Caco-2 (cell line): ENCODE data around the gene TTC27. TPM values are rescaled to one million over a fixed set of nuclear protein-coding genes. Genes with fewer than 3 reads are reported as not detected.

Source experiments
- BruUV-seq: library from RNA; stranded (reverse); fragments of 400-500 nt; replicated peaks from 2 replicates; lab custom pipeline; 2021; lab: Mats Ljungman, UMichigan
- CTCF ChIA-PET: fragments of 300-600 bp; sonication (Branson Sonifier 250); formaldehyde crosslinking; loops from one replicate; lab custom pipeline; 2022; ENCODE audit warnings: antibody characterized with exemption; lab: Charles Lee
- POLR2A ChIA-PET: fragments of 300-600 bp; sonication (Branson Sonifier 250); formaldehyde crosslinking; loops from one replicate; lab custom pipeline; 2022; ENCODE audit warnings: antibody characterized with exemption; lab: Charles Lee
- DNase-seq, 2 experiments: peaks; one replicate each; pipeline versions ENCODE4 v3.0.0 to v3.0.0-alpha.2; 2020 to 2022
- H3K27me3 ChIP-seq: replicated peaks from 2 replicates; pipeline ENCODE4 v1.6.0; 2011; ENCODE audit warnings: low read length; ENCODE audit not compliant: control insufficient read depth, insufficient read depth
- H3K36me3 ChIP-seq: 2 replicates; pipeline ENCODE4 v1.5.1; 2011; ENCODE audit warnings: low read length; ENCODE audit not compliant: control insufficient read depth, insufficient read depth
- H3K4me1 ChIP-seq: fragments of 250-450 bp; sonication (Bioruptor Pico); 2 replicates; pipeline ENCODE4 v1.5.1; 2020; ENCODE audit warnings: mild to moderate bottlenecking
- H3K4me3 ChIP-seq: 2 replicates; pipeline ENCODE4 v1.5.1; 2011; ENCODE audit warnings: low read depth, mild to moderate bottlenecking, control low read depth, low read length
- H3K9me3 ChIP-seq: fragments of 250-450 bp; sonication (Bioruptor Pico); 2 replicates; pipeline ENCODE4 v1.5.1; 2020; ENCODE audit warnings: mild to moderate bottlenecking, moderate library complexity
- H3K27ac Mint-ChIP-seq: one replicate; pipeline ENCODE4 v1.8.0; 2022; ENCODE audit warnings: mixed read lengths; ENCODE audit not compliant: unreplicated experiment
- H3K27me3 Mint-ChIP-seq: one replicate; pipeline ENCODE4 v1.8.0; 2022; ENCODE audit warnings: mixed read lengths; ENCODE audit not compliant: insufficient read depth, unreplicated experiment
- H3K36me3 Mint-ChIP-seq: one replicate; pipeline ENCODE4 v1.8.0; 2022; ENCODE audit warnings: mild to moderate bottlenecking, mixed read lengths; ENCODE audit not compliant: insufficient read depth, unreplicated experiment
- H3K4me1 Mint-ChIP-seq: one replicate; pipeline ENCODE4 v1.8.0; 2022; ENCODE audit warnings: low read depth, mixed read lengths; ENCODE audit not compliant: unreplicated experiment
- H3K4me3 Mint-ChIP-seq: one replicate; pipeline ENCODE4 v1.8.0; 2022; ENCODE audit warnings: mild to moderate bottlenecking, moderate library complexity, mixed read lengths; ENCODE audit not compliant: unreplicated experiment
- H3K9me3 Mint-ChIP-seq: one replicate; pipeline ENCODE4 v1.8.0; 2022; ENCODE audit warnings: mixed read lengths; ENCODE audit not compliant: unreplicated experiment
- intact Hi-C: fragments of 100-400 bp; cut with micrococcal nuclease; formaldehyde crosslinking; loops from one replicate; pipeline ENCODE4 v1.10.0; 2022; ENCODE audit not compliant: unreplicated experiment
- total RNA-seq: library from RNA; stranded (reverse); gene quantifications from 2 replicates; pipeline ENCODE4 v1.2.3, GENCODE V29; 2022
- TF ChIP-seq, protein P1 (sequence below), 2 experiments: fragments of 200-600 bp in 1 of 2; IDR thresholded peaks; 1 replicate in 1 of 2; 2 replicates in 1 of 2; pipeline versions ENCODE4 v1.5.1 to v1.8.0; 2011 to 2022; ENCODE audit warnings: antibody characterized with exemption in 1 of 2, control low read depth in 1 of 2, inconsistent platforms in 1 of 2, low read depth in 1 of 2, low read length in 1 of 2, mild to moderate bottlenecking in 1 of 2, moderate library complexity in 1 of 2; ENCODE audit not compliant: insufficient read depth in 1 of 2, severe bottlenecking in 1 of 2, unreplicated experiment in 1 of 2

Gene TTC27
- total RNA-seq, 1 experiment from 2014 or later = 20.6 TPM

DNA sequence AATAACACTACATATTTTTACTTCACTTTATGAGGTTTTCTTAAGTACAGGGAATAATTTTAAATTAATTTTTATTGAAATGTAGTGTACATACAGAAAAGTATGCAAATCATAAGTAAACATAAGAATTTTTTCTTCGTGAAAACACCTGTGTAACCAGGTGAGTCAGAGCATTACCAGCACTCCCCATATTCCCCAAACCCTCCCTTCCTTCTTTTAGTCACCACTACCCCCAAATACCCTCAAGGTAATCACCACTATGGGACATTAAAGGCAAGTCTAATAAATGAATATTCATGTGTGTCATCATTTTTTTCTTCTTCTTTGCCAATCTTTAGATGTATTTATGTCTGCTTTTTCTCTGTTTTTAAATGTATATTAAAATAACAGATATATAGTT is 179.0 kb downstream of the TTC27 start:
- Mint-ChIP-seq H3K9me3 (peaks cover 14% of the 10 kb centered on the region), H3K27ac (no peak overlapping the region), H3K36me3 (peaks cover 10% of the 10 kb centered on the region), H3K27me3 (no peaks in the 10 kb centered on the region), H3K4me3 (no peak overlapping the region), H3K4me1 (peaks cover 50% of the 10 kb centered on the region)
- peaks cover 5% of the 10 kb centered on the region; the same call in 1 of the 2 replicates for H3K9me3 ChIP-seq
- ChIA-PET CTCF (no interaction called here), POLR2A (no interaction called here)
- intact Hi-C loops = loop anchor here (5.0 to 10.0 kb wide), 2 partner anchors 208 to 670 kb away; partner anchors contain the start of gene RASGRP3
- no peaks in the 10 kb centered on the region; the same call in 1 of the 2 replicates for H3K36me3 ChIP-seq
- H3K27me3 ChIP-seq = no peaks in the 10 kb centered on the region
- no TSS peak for BruUV-seq
- H3K4me3 ChIP-seq = no peak overlapping the region
- DNase-seq = no peak
- H3K4me1 ChIP-seq = peaks cover 47% of the 10 kb centered on the region
- TF ChIP-seq, protein P1, sequence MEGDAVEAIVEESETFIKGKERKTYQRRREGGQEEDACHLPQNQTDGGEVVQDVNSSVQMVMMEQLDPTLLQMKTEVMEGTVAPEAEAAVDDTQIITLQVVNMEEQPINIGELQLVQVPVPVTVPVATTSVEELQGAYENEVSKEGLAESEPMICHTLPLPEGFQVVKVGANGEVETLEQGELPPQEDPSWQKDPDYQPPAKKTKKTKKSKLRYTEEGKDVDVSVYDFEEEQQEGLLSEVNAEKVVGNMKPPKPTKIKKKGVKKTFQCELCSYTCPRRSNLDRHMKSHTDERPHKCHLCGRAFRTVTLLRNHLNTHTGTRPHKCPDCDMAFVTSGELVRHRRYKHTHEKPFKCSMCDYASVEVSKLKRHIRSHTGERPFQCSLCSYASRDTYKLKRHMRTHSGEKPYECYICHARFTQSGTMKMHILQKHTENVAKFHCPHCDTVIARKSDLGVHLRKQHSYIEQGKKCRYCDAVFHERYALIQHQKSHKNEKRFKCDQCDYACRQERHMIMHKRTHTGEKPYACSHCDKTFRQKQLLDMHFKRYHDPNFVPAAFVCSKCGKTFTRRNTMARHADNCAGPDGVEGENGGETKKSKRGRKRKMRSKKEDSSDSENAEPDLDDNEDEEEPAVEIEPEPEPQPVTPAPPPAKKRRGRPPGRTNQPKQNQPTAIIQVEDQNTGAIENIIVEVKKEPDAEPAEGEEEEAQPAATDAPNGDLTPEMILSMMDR (IDR thresholded peaks at IDR 0.05; ENCODE audit: insufficient read depth in 1 of 2, low read depth in 1 of 2, low read length in 1 of 2, severe bottlenecking in 1 of 2, unreplicated experiment in 1 of 2) = no peak

GRCh38 chr2:32807662-32808061 is 179.8 kb downstream of the TTC27 start:
- Histone ChIP-seq H3K9me3 (peaks cover 5% of the 10 kb centered on the region; the same call in 1 of the 2 replicates), H3K27me3 (no peaks in the 10 kb centered on the region), H3K4me1 (peaks cover 55% of the 10 kb centered on the region), H3K4me3 (no peak overlapping the region), H3K36me3 (no peaks in the 10 kb centered on the region; the same call in 1 of the 2 replicates)
- CTCF ChIA-PET = no interaction called here
- Mint-ChIP-seq H3K27me3 (no peaks in the 10 kb centered on the region), H3K9me3 (peaks cover 14% of the 10 kb centered on the region), H3K36me3 (peaks cover 10% of the 10 kb centered on the region), H3K4me3 (no peak overlapping the region), H3K27ac (no peak overlapping the region), H3K4me1 (peaks cover 47% of the 10 kb centered on the region)
- no TSS peak for BruUV-seq
- intact Hi-C loops = loop anchor here (5.0 to 10.0 kb wide), 2 partner anchors 207 to 670 kb away; partner anchors contain the start of gene RASGRP3
- POLR2A ChIA-PET = interaction anchor here (0.6 kb wide), 1 partner anchor 67 kb away, joined by 6 read pairs; no protein-coding TSS in a partner anchor
- TF ChIP-seq, protein P1 (IDR thresholded peaks at IDR 0.05; ENCODE audit: insufficient read depth in 1 of 2, low read depth in 1 of 2, low read length in 1 of 2, severe bottlenecking in 1 of 2, unreplicated experiment in 1 of 2) = no peak
- DNase-seq = no peak

- DNase-seq = no peak
- no peak overlapping the region for H3K4me3 Mint-ChIP-seq
- H3K36me3 ChIP-seq = no peaks in the 10 kb centered on the region
- peaks cover 14% of the 10 kb centered on the region for H3K9me3 Mint-ChIP-seq
- TF ChIP-seq, protein P1 (IDR thresholded peaks at IDR 0.05; ENCODE audit: insufficient read depth in 1 of 2, low read depth in 1 of 2, low read length in 1 of 2, severe bottlenecking in 1 of 2, unreplicated experiment in 1 of 2) = no peak
- ChIA-PET POLR2A (no interaction called here), CTCF (no interaction called here)
- H3K9me3 ChIP-seq = peaks cover 5% of the 10 kb centered on the region; the same call in 1 of the 2 replicates
- H3K4me3 ChIP-seq = no peak overlapping the region
- BruUV-seq = no TSS peak
- peaks cover 39% of the 10 kb centered on the region for H3K4me1 ChIP-seq
- no peaks in the 10 kb centered on the region for H3K27me3 Mint-ChIP-seq
- H3K27me3 ChIP-seq = no peaks in the 10 kb centered on the region
- peaks cover 10% of the 10 kb centered on the region for H3K36me3 Mint-ChIP-seq
- intact Hi-C loops = no loop called here
- H3K4me1 Mint-ChIP-seq = peaks cover 32% of the 10 kb centered on the region
- H3K27ac Mint-ChIP-seq = no peak overlapping the region
Measured at GRCh38 chr2:32810909-32811495, 183.2 kb downstream of the TTC27 start.
